Upper lobe of right lung (tissue), 1 donor: Measurements from ENCODE around the gene PDE4B. TPM values are rescaled to one million over a fixed set of nuclear protein-coding genes. Genes with fewer than 3 reads are reported as not detected.
A peak's percentile ranks its signal among the peaks of the same experiment; 100 is the strongest.

Experiments used
- ATAC-seq: fragments of 200-7000 bp; cut with Tn5 transposase; one replicate; pipeline ENCODE4 v1.9.1; 2020; ENCODE audit warnings: mild to moderate bottlenecking, moderate library complexity
- DNase-seq: peaks from one replicate; pipeline ENCODE4 v3.0.0-alpha.2; 2020
- H3K27ac ChIP-seq: fragments of 200-600 bp; one replicate; pipeline ENCODE4 v1.8.0; 2022
- H3K27me3 ChIP-seq: fragments of 200-600 bp; one replicate; pipeline ENCODE4 v1.8.0; 2022; ENCODE audit warnings: mild to moderate bottlenecking
- H3K36me3 ChIP-seq: fragments of 200-600 bp; one replicate; pipeline ENCODE4 v1.8.0; 2022
- H3K4me1 ChIP-seq: fragments of 200-600 bp; one replicate; pipeline ENCODE4 v1.8.0; 2022
- H3K4me3 ChIP-seq: fragments of 200-600 bp; one replicate; pipeline ENCODE4 v1.8.0; 2022; ENCODE audit warnings: mild to moderate bottlenecking
- H3K9me3 ChIP-seq: fragments of 200-600 bp; one replicate; pipeline ENCODE4 v1.8.0; 2022
- intact Hi-C: fragments of 100-400 bp; cut with DNase I; formaldehyde crosslinking; loops from one replicate; pipeline ENCODE4 v1.11.0; 2022
- total RNA-seq: library from RNA; stranded (reverse); fragmentation: NEBNext Ultra II Directional; extraction: Animal tissue kit (Norgen Biotek cat#: 25700); gene quantifications from one replicate; pipeline ENCODE4 v1.2.1, GENCODE V29; 2021
- TF ChIP-seq, protein P1 (sequence below): fragments of 200-600 bp; IDR thresholded peaks from one replicate; pipeline ENCODE4 v1.8.0; 2022; ENCODE audit warnings: antibody characterized with exemption
- donor health status: DM: no; HTN: yes; CAD: no; lungs with severe emphysema.

PDE4B gene
- total RNA-seq, 1 donor from 2014 or later = 14.3 TPM

DNA sequence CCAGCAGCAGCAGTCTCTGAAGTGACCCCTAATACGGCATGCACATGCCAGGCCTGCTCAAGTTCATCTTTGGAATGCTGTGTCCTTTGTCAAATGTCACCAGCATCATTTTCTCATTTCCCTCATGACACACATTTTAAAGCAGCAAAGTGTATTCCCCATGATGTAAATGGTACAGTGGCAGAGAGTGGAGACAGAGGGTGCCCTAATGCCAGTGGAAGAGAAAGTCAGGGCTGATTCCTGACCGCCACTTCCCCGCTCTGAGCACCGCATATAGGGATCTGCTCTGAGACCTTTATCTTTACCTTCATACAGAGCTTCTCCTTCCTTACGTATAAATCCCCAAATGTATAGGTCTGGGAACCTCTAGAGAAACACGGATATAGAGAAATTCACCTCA, 518.9 kb downstream of the PDE4B start:
- Histone ChIP-seq H3K27ac (no peak overlapping the region), H3K9me3 (no peaks in the 10 kb centered on the region), H3K27me3 (no peaks in the 10 kb centered on the region), H3K4me3 (no peak overlapping the region), H3K36me3 (no peaks in the 10 kb centered on the region), H3K4me1 (no peaks in the 10 kb centered on the region)
- TF ChIP-seq, protein P1, sequence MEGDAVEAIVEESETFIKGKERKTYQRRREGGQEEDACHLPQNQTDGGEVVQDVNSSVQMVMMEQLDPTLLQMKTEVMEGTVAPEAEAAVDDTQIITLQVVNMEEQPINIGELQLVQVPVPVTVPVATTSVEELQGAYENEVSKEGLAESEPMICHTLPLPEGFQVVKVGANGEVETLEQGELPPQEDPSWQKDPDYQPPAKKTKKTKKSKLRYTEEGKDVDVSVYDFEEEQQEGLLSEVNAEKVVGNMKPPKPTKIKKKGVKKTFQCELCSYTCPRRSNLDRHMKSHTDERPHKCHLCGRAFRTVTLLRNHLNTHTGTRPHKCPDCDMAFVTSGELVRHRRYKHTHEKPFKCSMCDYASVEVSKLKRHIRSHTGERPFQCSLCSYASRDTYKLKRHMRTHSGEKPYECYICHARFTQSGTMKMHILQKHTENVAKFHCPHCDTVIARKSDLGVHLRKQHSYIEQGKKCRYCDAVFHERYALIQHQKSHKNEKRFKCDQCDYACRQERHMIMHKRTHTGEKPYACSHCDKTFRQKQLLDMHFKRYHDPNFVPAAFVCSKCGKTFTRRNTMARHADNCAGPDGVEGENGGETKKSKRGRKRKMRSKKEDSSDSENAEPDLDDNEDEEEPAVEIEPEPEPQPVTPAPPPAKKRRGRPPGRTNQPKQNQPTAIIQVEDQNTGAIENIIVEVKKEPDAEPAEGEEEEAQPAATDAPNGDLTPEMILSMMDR = no peak
- intact Hi-C loops = no loop called here
- no peak for DNase-seq
- no peak for ATAC-seq

DNA sequence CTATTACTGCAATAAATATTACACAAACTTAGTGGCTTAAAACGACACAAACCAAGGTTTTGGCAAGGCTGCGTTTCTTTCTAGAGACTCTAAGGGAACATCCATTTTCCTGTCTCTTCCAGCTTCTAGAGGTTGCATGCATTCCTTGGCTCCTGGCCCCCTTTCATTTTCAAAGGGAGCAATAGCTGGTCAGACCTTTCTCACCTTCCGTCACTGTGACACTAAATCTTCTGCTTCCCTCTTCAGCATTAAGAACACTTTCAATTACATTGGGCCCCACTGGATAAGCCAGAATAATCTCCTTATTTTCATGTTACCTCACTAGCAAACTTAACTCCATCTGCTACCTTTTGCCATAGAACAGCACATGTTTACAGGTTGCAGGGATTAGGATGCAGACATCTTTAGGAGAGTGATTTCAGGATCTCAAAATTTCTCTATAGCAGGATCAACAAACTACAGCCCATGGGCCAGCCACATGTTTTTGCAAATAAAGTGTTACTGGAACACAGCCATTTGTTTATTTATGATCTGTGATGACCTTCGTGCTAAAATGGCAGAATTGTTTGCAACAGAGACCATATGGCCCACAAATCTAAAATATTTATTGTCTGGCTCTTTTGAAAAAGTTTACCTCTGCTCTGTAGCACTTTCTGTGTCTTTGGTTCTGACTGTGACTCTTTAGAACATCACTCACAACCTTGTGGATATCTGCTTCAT, 519.7 kb downstream of the PDE4B start:
- TF ChIP-seq, protein P1 = no peak

DNA sequence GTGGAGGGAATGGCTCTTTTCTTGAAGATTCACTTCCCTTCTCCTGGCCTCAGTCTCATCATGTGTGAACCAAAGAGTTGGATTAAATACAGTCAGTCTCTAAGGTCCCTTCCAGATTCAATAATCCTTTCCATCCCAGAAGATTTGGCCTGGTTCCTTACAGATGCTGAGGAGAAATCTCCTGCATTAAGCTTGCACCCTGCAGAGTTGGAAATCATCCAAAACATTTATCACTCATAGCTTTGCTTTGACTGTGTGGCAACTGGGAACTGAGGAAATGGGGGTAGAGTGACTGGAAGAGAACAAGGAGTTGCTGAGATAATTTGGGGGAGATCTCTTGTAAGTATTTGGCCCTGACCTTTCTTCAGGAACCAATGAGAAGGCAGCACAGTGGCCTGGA, 520.7 kb downstream of the PDE4B start:
- H3K4me1 ChIP-seq = no peaks in the 10 kb centered on the region
- no peak overlapping the region for H3K27ac ChIP-seq
- no peaks in the 10 kb centered on the region for H3K36me3 ChIP-seq
- DNase-seq = no peak
- no peak overlapping the region for H3K4me3 ChIP-seq
- no peak for ATAC-seq
- TF ChIP-seq, protein P1 = no peak
- intact Hi-C loops = no loop called here
- no peaks in the 10 kb centered on the region for H3K9me3 ChIP-seq
- H3K27me3 ChIP-seq = no peaks in the 10 kb centered on the region

More for the DNA sequence above, 519.7 kb downstream of the PDE4B start:
- no peaks in the 10 kb centered on the region for H3K36me3 ChIP-seq
- H3K27ac ChIP-seq = no peak overlapping the region
- no peaks in the 10 kb centered on the region for H3K27me3 ChIP-seq
- H3K4me3 ChIP-seq = no peak overlapping the region
- intact Hi-C loops = no loop called here
- no peaks in the 10 kb centered on the region for H3K4me1 ChIP-seq
- DNase-seq = no peak
- no peaks in the 10 kb centered on the region for H3K9me3 ChIP-seq
- ATAC-seq = no peak

DNA sequence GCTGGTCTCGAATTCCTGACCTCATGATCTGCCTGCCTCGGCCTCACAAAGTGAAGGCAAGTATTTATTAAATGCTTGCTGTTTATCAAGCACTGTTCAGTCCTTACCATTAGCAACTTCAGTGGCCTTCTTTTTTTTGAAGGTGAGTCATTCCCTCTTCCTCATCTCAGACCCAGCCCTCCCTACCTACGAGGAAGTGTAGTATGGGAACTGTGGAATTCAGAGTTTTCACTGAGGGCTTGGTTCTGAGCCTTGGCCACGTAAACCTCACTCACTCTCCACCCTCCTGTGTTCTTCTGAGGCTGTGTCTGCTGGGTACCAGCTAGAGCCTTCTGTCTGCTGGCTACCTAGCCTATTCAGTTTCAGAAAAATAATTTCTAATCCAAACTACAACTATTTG, 523.0 kb downstream of the PDE4B start:
- intact Hi-C loops = no loop called here
- TF ChIP-seq, protein P1 = no peak
- no peaks in the 10 kb centered on the region for H3K9me3 ChIP-seq
- ATAC-seq = peak; percentile 78
- no peak overlapping the region for H3K4me3 ChIP-seq
- no peaks in the 10 kb centered on the region for H3K36me3 ChIP-seq
- no peak overlapping the region for H3K27ac ChIP-seq
- H3K4me1 ChIP-seq = no peaks in the 10 kb centered on the region
- H3K27me3 ChIP-seq = no peaks in the 10 kb centered on the region
- DNase-seq = no peak

DNA sequence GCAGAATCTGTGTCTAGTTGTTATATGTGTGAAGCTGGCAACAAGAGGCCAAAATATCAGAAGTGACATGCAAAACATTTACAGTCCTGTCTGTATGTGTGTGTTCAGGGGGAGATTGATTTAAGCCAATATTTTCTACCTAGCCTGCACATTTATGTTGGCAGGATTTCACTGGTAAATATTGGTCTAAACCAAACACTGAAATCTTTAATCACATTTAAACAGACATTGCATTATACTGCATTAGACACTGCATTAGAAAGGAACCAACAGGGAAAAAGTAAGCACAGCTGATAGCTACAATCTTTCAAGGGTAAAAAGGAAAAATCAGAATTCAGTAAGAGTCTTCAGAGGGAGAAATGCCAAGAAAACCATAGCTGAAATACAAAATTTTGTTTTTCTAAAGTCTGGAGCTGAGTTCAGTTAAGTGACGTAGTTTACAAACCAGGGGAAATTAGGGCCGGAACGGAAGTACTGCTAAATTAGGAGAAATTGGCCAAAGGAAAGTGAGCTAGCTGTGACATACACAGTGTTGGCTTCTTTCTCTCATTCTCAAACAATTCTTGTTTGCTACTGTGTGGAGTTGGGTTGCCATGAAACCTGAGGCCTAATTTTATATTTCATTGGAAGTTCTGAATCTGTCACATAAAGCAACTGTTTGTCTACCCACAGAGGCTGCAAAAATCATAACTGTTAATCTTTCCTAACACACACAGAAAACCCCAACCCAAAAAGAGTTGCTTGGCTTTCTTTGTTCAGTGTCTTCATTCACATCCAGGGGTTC, 524.0 kb downstream of the PDE4B start:
- Histone ChIP-seq H3K27me3 (no peaks in the 10 kb centered on the region), H3K4me3 (no peak overlapping the region), H3K9me3 (no peaks in the 10 kb centered on the region), H3K36me3 (no peaks in the 10 kb centered on the region), H3K27ac (peak overlapping the region; percentile 13), H3K4me1 (no peaks in the 10 kb centered on the region)
- ATAC-seq (peak; percentile 27), DNase-seq (no peak)
- intact Hi-C loops = no loop called here
- TF ChIP-seq, protein P1 = no peak
